Left lung (tissue), 10 donors: ENCODE data around the gene HIVEP2. TPM values are rescaled to one million over a fixed set of nuclear protein-coding genes. Genes with fewer than 3 reads are reported as not detected.

ENCODE experiments used
- ATAC-seq: fragments of 200-7000 bp; cut with Tn5 transposase; one replicate; pipeline ENCODE4 v1.9.1; 2020; ENCODE audit warnings: moderate library complexity
- DNase-seq, 4 donors: peaks; one replicate each; pipeline ENCODE4 v3.0.0-alpha.2; 2013 to 2020
- H3K27ac ChIP-seq, 2 donors: fragments of 200-600 bp; sonication (generic) in 1 of 2; one replicate each; pipeline versions ENCODE4 v1.5.0 to v1.8.0; 2020 to 2021
- H3K27me3 ChIP-seq, 2 donors: fragments of 200-600 bp; sonication (generic) in 1 of 2; one replicate each; pipeline versions ENCODE4 v1.5.0 to v1.8.0; 2020 to 2021
- H3K36me3 ChIP-seq, 2 donors: fragments of 200-600 bp; sonication (generic) in 1 of 2; one replicate each; pipeline versions ENCODE4 v1.5.0 to v1.8.0; 2020 to 2021
- H3K4me1 ChIP-seq, 2 donors: fragments of 200-600 bp; one replicate each; pipeline ENCODE4 v1.8.0; 2021
- H3K4me3 ChIP-seq, 2 donors: fragments of 200-600 bp; sonication (generic) in 1 of 2; one replicate each; pipeline versions ENCODE4 v1.5.0 to v1.8.0; 2020 to 2021; ENCODE audit warnings: mild to moderate bottlenecking in 1 of 2
- H3K9me3 ChIP-seq, 2 donors: fragments of 200-600 bp; sonication (generic) in 1 of 2; one replicate each; pipeline versions ENCODE4 v1.5.0 to v1.8.0; 2020 to 2021
- CTCF ChIP-seq, 2 donors: fragments of 200-600 bp; sonication (generic) in 1 of 2; IDR thresholded peaks; one replicate each; pipeline versions ENCODE4 v1.5.0 to v1.8.0; 2021; ENCODE audit warnings: antibody characterized with exemption in 2 of 2
- intact Hi-C, 2 donors: fragments of 100-400 bp; cut with DNase I; formaldehyde crosslinking; loops; one replicate each; pipeline versions ENCODE4 v1.11.2 to v1.14.2; 2022
- polyA plus RNA-seq, 6 donors: library from polyadenylated mRNA; unstranded; fragments of 120-200 nt; gene quantifications; one replicate each; pipeline ENCODE4 v1.2.1, GENCODE V29; 2013; ENCODE audit not compliant: insufficient read length in 6 of 6
- total RNA-seq, 2 donors: library from RNA; stranded (reverse); fragmentation: NEBNext Ultra II Directional; extraction: Animal tissue kit (Norgen Biotek cat#: 25700); gene quantifications; one replicate each; pipeline ENCODE4 v1.2.1, GENCODE V29; 2021
- donor health status: DM: no; HTN: yes; CAD: no.
- donor health status: DM: no; HTN: no; CAD: no.

Gene HIVEP2
- total and polyA plus RNA-seq, 8 donors = 11.5 to 16.6 (median 13.1) TPM

GRCh38 chr6:142835787-142836535, 109.0 kb downstream of the HIVEP2 start:
- Histone ChIP-seq H3K4me3 (no peak overlapping the region), H3K27ac (no peak overlapping the region), H3K27me3 (no peaks in the 10 kb centered on the region), H3K9me3 (no peaks in the 10 kb centered on the region), H3K4me1 (peaks cover 0 to 20% of the 10 kb centered on the region in 2 donors), H3K36me3 (no peaks in the 10 kb centered on the region)
- intact Hi-C loops = no loop called here
- no peak for TF ChIP-seq CTCF (IDR thresholded peaks at IDR 0.05)
- DNase-seq (no peak), ATAC-seq (no peak)

GRCh38 chr6:142834853-142835252, 110.1 kb downstream of the HIVEP2 start:
- H3K27ac ChIP-seq = no peak overlapping the region
- no peak for TF ChIP-seq CTCF (IDR thresholded peaks at IDR 0.05)
- intact Hi-C loops = no loop called here
- ATAC-seq (no peak), DNase-seq (no peak)
- H3K36me3 ChIP-seq = no peaks in the 10 kb centered on the region
- peaks cover 0 to 19% of the 10 kb centered on the region in 2 donors for H3K4me1 ChIP-seq
- H3K9me3 ChIP-seq = no peaks in the 10 kb centered on the region
- no peaks in the 10 kb centered on the region for H3K27me3 ChIP-seq
- H3K4me3 ChIP-seq = no peak overlapping the region

GRCh38 chr6:142833798-142834197, 111.2 kb downstream of the HIVEP2 start:
- H3K4me1 ChIP-seq = peaks cover 0 to 9% of the 10 kb centered on the region in 2 donors
- no peak for TF ChIP-seq CTCF (IDR thresholded peaks at IDR 0.05)
- no peaks in the 10 kb centered on the region for H3K9me3 ChIP-seq
- intact Hi-C loops = no loop called here
- H3K4me3 ChIP-seq = no peak overlapping the region
- no peaks in the 10 kb centered on the region for H3K36me3 ChIP-seq
- ATAC-seq (no peak), DNase-seq (no peak)
- H3K27ac ChIP-seq = no peak overlapping the region
- no peaks in the 10 kb centered on the region for H3K27me3 ChIP-seq

- Histone ChIP-seq H3K4me3 (no peak overlapping the region), H3K27me3 (no peaks in the 10 kb centered on the region), H3K4me1 (peaks cover 0 to 1% of the 10 kb centered on the region in 2 donors), H3K27ac (no peak overlapping the region), H3K9me3 (no peaks in the 10 kb centered on the region), H3K36me3 (no peaks in the 10 kb centered on the region)
- no peak for TF ChIP-seq CTCF (IDR thresholded peaks at IDR 0.05)
- no peak for DNase-seq
- ATAC-seq = peak; percentile 49
- intact Hi-C loops = no loop called here
Observed at GRCh38 chr6:142833054-142833453, 111.9 kb downstream of the HIVEP2 start.

GRCh38 chr6:142830807-142831206, 114.2 kb downstream of the HIVEP2 start:
- no peaks in the 10 kb centered on the region for H3K36me3 ChIP-seq
- intact Hi-C loops = no loop called here

More at GRCh38 chr6:142830807-142831206, 114.2 kb downstream of the HIVEP2 start:
- no peak for ATAC-seq
- H3K9me3 ChIP-seq = no peaks in the 10 kb centered on the region
- TF ChIP-seq CTCF (IDR thresholded peaks at IDR 0.05) = no peak
- H3K27ac ChIP-seq = no peak overlapping the region
- H3K4me3 ChIP-seq = no peak overlapping the region
- H3K4me1 ChIP-seq = no peaks in the 10 kb centered on the region
- DNase-seq = no peak
- no peaks in the 10 kb centered on the region for H3K27me3 ChIP-seq
